Occipital lobe (tissue), 2 donors: ENCODE results near the gene ORAI3. TPM values are rescaled to one million over a fixed set of nuclear protein-coding genes. Genes with fewer than 3 reads are reported as not detected.
A peak's percentile ranks its signal among the peaks of the same experiment; 100 is the strongest.

Experiments
- DNase-seq: peaks from one replicate; lab custom pipeline; 2025; lab: John Stamatoyannopoulos, UW
- total RNA-seq: library from RNA; depleted of rRNA; stranded (reverse); fragments of >200 nt; gene quantifications from one replicate; pipeline ENCODE4 v1.2.3, GENCODE V29; 2014

ORAI3 gene
- total RNA-seq = 5.5 TPM

GRCh38 chr16:30948667-30949649, at the start of gene ORAI3:
ORAI3 (plus strand) TSS chr16:30949068; CDS start chr16:30949290, 222 bp downstream.
- peak; percentile 56 for DNase-seq

- no peak for DNase-seq
Observed at GRCh38 chr16:30899794-30900193, 49.1 kb upstream of the ORAI3 start.

- no peak for DNase-seq
Observed at GRCh38 chr16:30900588-30900987, 48.3 kb upstream of the ORAI3 start.

GRCh38 chr16:30901201-30902028, 47.5 kb upstream of the ORAI3 start:
- DNase-seq = no peak

- peak; percentile 56 for DNase-seq
Observed at GRCh38 chr16:30902029-30902972, 46.6 kb upstream of the ORAI3 start.

- no peak for DNase-seq
Observed at GRCh38 chr16:30903002-30903401, 45.9 kb upstream of the ORAI3 start.

GRCh38 chr16:30903596-30903995, 45.3 kb upstream of the ORAI3 start:
- no peak for DNase-seq

- DNase-seq = no peak
Observed at GRCh38 chr16:30904114-30904780, 44.6 kb upstream of the ORAI3 start.

- DNase-seq = no peak
Observed at GRCh38 chr16:30907064-30907463, 41.8 kb upstream of the ORAI3 start.

GRCh38 chr16:30910427-30911029, 38.3 kb upstream of the ORAI3 start:
- no peak for DNase-seq

- no peak for DNase-seq
Observed at GRCh38 chr16:30912794-30913412, 36.0 kb upstream of the ORAI3 start.

- no peak for DNase-seq
Observed at GRCh38 chr16:30914830-30915229, 34.0 kb upstream of the ORAI3 start.

- no peak for DNase-seq
Observed at GRCh38 chr16:30918614-30919013, 30.3 kb upstream of the ORAI3 start.

GRCh38 chr16:30920891-30921290, 28.0 kb upstream of the ORAI3 start:
- no peak for DNase-seq

- no peak for DNase-seq
Observed at GRCh38 chr16:30921459-30921747, 27.5 kb upstream of the ORAI3 start.

- peak; percentile 76 for DNase-seq
Observed at GRCh38 chr16:30921748-30922419, 27.0 kb upstream of the ORAI3 start.

GRCh38 chr16:30922420-30922959, 26.4 kb upstream of the ORAI3 start:
- DNase-seq = peak; percentile 100

- peak; percentile 100 for DNase-seq
Observed at GRCh38 chr16:30922960-30923535, 25.8 kb upstream of the ORAI3 start.
